GM21737 (cell line): ENCODE results near the gene PIK3CB.
"Not testable (repeated sequence)": the region's sequence is repeated elsewhere in the genome, so short reads cannot be mapped to it uniquely, and the experiment has no call there.

Source experiments
- ATAC-seq: cut with Tn5 transposase; IDR thresholded peaks from one replicate; pipeline ENCODE4 v1.9.1; 2021; ENCODE audit warnings: mild to moderate bottlenecking, moderate library complexity; ENCODE audit not compliant: unreplicated experiment

The PIK3CB gene

DNA sequence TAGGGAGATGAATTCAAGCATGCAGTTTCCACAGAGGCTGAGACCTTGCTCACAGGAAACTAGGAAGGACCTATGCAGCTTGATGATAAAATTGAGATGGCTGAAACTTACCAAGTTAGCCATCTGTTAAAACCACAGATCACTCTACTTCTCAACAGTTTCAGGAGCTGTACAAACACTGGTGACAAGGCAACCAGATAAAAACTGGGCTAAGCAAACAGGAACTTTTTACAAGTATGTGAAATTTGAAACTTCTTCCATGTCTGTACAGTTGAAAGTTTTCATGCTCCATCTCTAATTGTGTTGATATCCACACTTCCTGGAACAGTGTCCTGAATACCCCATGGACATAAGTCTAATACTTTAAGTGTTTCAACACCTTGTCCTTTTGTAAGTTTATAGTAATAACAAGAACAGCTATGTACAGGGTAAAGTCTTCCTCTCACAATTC is 147.9 kb downstream of the PIK3CB start:
- ATAC-seq = peak; percentile 98

DNA sequence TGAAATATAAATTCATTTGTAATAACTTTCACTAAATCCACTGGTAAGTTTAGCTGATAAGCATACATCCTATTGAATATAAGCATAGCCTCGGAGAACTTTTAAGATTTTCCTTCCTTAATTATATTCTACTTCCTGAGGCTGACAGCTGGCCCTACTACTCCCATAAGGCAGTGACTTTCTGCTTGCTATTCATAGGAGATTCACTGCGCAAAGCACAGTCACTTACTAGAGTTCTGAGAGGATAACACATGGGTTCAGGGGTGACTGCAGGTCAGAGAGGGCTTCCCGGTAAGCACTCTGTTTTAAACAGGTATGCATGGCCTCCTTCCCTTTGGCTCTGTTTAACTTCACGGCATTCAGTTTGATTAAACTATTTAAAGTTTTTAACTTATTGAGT is 150.3 kb downstream of the PIK3CB start:
- ATAC-seq = no peak

DNA sequence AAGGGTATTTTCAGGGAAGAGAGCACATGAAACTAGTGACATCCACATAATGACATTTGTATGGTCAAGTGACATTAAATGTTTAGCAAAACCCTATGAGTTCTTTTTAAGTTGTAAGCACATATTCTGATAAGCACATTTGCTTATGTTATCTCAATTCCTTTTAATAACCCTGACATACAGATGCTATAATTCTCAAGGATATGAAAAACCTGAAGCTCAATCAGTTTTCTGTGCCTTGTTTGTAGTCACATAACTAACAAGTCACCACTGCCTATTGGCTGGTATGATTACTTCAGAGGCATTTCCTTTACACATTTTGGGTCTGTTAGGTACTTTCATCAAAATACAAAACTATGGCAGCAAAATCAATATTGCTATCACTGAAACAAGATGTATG is 152.1 kb downstream of the PIK3CB start:
- no peak for ATAC-seq

DNA sequence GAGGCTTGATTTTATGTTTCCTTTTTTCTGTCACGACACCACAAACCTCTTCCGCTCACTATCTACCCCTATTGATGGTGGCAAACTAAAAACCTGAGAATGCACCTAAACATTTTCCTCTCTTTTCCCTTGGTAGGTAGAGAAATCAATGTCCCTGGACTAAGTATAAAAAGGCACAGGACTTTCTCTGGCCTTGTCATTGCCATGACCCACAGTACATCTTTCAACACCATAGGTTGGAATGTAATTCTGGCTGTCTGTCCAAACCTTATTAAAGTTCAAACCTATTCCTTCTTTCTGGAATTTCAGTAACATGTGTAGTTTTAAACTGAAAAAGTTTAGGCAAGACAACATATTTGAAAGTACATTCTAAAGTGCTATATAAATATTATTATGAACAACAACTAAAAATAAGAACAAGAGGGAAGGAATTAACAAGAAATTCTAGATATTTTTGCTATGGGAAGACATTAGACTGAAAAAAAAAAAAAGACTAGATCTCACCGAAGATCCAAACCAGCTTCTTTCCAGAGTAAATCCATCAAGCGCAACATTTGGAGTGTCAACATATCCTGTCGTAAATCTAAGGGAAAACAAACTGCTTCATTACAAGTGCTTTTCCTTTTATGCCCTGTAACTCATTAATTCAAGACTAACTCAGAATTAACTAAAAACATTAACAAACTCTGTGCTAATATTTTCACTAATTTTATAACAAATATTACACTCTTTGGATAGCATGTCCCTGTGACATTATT is 153.1 kb downstream of the PIK3CB start:
- no peak for ATAC-seq

DNA sequence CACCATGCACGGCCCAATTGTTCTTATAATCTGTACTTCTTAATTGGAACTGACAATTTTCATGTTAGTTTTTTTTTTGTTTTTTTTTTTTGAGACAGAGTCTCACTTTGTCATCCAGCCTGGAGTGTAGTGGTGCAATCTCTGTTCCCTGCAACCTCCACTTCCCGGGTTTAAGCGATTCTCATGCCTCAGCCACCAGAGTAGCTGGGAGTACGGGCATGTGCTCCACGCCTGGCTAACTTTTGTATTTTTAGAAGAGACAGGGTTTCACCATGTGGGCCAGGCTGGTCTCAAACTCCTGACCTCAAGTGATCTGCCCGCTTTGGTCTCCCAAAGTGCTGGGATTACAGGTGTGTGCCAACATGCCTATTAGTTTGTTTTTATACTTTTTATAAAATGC is 153.8 kb downstream of the PIK3CB start:
- ATAC-seq = not testable (repeated sequence)

DNA sequence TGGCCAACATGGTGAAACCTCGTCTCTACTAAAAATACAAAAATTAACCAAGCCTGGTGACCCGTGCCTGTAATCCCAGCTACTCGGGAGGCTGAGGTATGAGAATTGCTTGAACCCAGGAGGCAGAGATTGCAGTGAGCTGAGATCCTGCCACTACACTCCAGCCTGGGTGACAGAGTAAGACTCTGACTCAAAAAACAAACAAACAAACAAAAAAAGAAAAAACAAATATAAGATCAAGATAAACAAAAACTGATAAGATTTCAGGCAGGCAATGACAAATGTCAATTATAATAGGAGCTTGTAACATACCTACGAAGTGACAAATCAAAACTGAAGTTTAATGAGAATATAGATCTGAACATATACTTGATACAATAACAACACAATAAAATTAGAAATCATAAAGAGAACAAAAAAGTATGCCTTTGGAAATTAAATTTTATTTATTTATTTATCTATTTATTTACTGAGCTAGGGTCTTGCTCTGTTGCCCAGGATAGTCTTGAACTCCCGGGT is 155.8 kb downstream of the PIK3CB start:
- no peak for ATAC-seq

DNA sequence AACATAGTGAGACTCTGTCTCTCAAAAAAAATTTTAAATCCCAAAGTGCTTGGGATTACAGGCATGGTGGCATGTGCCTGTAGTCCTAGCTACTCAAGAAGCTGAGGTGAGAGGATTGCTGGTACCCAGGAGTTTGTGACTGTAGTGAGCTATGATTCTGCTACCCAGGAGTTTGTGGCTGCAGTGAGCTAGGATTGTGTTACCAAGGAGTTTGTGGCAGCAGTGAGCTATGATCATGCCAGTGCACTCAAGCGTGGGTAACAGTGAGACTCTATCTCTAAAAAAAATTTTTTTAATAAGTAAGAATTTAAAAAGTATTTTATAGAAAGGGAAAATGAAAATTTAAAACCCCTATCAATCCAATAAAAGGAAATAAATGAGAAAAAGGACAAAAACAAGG is 156.6 kb downstream of the PIK3CB start:
- no peak for ATAC-seq

DNA sequence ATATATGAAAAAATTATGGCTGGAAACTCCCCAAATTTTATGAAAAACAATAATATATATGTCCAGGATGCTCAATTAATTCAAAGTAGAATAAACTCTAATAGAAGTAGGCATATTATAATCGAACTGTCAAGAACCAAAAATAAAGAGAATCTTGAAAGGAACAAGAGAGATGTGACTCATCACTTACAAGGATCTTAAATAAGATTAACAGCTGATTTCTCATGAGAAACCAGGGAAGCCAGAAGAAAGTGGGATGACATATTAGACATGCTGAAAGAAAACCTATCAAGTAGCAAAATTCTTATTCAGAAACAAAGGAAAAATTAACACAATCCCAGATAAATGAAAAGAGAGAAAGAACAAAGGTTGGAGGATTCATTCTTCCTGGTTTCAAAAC is 159.3 kb downstream of the PIK3CB start:
- ATAC-seq = no peak

DNA sequence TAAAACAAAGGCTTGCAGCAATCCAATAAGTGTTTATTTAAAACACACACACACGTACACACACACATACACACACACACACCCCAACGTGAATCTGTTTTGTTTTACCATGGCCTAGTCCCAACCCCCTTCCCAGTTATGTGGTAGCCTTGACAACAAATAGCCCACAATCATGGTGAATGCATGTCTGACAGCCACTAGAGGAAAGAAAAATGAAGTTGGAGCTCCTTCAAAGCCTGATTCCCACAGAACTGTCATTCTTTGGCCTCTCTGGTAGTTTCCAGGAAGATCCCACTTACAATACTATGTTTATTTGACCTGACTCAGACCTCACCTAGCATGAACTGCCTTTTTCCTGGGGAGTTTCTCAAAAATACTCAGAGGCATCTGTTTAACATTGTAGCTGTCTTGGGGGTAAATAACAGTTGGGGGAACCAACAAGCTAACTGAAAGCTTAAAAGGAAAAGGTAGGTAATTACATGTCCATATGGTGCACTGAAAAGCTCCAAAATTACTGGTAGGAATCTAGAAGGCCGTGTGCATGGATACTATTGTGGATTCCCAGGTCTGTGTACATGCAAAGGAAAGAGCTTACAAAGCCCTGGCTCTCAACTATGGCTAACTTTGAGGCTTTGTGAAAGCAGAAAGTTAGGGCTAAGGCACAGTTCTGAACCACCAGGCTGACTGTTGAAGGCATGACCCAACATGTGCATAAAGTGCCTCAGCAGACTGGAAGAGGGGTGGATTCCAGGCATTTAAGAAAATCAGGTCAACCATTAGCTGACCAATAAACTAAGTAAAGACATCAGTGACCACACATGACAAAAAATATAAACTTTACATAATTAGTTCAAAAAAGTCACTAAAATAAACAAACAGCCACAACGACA is 160.8 kb downstream of the PIK3CB start:
- no peak for ATAC-seq

DNA sequence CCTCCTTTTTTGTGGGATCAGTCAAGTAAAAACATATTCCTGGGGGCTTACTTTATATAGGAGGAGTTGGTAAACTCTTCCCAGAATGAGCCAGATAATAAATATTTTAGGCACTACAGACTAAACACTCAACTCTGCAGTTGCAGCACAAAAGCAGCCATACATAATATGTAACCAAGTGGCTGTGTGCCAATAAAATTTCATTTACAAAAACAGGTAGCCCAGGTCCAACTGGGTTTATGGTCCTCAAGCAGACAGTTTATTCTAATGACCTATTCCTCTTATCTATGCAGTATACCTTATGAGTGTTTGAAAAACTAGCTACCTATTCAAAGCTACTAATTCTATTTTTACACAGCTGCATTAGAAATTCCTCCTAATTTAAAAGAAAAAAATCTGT is 164.3 kb downstream of the PIK3CB start:
- no peak for ATAC-seq

DNA sequence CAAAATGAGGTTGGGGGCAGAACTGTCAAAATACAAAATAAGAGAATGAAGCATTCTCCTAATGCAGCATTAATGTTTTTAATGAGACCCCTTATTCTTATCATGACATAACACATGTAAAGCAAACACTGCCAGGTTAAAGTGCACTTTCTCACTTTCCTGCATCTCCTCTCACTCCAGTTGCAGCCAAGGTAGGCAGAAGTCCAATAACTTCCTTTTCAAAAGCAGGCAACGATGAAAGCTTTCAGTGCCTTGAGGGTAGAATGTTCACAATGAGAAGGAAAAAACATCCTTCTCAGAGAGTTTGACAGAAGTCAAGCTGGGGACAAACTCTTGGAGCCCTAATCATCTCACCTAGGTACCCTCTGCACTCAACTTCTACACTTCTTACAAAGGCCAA is 166.6 kb downstream of the PIK3CB start:
- no peak for ATAC-seq

DNA sequence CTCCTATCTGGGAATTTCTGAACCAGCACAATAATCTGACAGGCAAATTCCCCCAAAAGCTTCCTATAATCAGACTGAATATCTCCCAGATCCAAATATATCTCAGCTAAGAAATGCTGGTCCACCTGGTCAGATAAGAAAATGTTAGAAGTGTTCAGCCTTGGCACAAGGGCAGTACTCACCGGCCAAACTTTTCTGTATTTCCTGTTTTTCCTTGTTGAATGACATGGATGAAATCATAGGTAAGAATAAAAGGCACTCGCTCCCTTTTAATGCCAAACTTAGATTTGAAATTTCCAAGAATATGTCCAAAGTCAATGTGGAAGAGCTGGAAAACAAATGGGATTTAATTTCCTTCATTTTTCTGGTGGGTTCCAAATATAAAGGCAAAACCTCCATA is 177.2 kb downstream of the PIK3CB start:
- no peak for ATAC-seq

DNA sequence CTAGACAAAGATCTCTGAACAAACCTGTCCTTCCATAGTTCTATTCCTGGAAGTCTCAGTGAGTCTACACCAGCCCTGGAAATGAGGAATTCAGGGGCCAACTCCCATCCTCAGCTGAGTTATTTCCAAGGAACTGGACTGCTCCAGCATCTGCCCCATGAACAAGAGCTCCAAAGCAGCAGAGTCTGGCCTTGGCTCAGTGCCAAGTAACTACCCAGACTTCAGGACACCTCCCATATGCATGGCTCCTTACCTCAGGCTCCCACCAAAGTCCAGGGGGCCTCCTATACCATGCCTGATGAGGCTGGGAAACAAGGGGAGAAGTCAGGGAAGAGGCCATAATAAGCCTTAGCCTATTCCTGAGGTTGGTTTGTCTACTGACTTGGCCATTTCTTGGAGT is 181.2 kb downstream of the PIK3CB start:
- no peak for ATAC-seq

DNA sequence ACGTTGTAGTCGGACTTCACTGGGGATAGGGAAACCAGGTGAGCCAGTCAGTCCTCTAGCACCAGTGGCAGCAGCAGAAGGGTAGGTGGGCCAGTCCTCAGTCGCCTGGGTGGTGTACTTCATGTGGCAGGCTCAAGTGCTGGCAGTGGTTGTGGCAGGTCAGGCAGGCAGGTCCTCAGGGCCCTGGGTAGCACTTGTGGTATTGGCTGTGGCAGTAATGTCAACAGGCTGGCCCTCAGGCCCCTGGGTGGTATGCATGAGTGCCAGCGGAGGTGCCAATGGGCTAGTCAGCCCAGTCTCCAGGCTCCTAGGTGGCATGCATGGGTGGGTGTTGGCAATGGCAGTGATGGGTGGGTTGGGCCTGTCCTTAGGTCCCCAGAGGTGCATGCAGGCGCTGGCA is 185.6 kb downstream of the PIK3CB start:
- ATAC-seq = no peak

DNA sequence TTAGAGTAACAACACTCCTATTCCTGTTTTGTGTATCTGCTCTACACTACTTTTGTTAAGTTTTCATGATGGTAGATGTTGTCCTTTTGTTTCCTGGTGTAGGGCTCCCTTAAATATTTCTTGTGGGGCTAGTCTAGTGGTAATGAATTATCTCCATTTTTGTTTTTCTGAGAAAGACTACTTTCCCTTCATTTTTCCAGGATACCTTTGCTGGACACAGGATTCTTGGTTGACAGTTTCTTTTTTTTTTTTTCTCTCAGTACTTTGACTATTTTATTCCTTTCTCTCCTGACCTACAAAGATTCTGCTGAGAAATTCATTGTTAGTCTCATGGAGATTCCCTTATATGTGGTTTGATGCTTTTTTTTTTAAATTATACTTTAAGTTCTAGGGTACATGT is 188.2 kb downstream of the PIK3CB start:
- ATAC-seq = no peak

DNA sequence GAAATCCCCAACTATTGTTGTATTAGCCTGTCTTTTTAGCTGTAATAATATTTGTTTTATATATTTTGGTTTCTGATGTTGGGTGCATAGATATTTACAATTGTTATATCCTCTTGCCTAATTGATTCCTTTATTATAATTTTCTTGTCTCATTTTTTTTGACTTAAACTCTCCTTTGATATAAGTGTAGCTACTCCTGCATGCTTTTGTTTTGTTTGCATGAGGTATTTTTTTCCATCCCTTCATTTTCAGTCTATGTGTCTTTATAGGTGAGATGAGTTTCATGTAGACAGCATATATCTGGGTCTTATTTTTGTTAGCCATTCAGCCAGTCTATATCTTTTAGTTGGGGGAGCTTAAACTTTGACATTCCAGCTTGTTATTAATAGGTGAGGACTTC is 188.7 kb downstream of the PIK3CB start:
- no peak for ATAC-seq

DNA sequence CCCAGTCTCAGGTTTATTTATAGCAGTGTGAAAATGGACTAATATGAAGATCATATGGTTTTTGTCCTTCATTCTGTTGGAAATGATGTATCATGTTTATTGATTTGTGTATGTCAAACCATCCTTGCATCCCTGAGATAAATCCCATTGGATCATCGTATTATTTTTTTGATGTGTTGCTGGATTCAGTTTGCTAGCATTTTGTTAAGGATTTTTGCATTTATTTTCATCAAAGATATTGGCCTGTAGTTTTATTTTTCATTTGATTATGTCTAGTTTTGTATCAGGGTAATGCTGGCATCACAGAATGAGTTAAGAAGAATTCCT is 191.8 kb downstream of the PIK3CB start:
- no peak for ATAC-seq

DNA sequence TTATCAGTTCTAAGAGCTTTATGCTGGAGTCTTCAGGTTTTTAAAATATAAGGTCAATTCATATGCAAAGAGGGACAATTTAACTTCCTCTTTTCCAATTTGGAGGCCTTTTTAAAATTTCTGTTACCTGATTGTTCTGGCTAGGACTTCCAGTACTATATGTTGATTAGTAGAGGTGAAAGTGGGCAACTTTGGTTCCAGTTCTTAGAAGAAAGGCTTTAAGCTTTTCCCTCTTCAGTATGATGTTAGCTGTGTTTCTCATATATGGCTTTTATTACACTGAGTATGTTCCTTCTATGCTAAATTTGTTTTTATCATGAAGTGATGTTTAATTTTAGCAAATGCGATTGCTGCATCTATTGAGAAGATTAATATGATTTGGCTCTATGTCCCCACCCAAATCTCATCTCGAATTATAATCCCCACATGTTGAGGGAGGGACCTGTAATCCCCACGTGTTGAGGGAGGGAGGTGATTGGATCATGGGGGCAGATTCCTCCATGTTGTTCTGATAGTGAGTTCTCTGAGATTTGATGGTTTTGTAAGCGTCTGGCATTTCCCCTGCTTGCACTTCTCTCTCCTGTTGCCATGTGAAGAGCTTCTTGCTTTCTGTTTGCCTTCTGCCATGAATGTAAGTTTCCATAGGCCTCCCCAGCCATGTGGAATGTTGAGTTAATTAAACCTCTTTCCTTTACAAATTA is 192.4 kb downstream of the PIK3CB start:
- ATAC-seq = no peak

DNA sequence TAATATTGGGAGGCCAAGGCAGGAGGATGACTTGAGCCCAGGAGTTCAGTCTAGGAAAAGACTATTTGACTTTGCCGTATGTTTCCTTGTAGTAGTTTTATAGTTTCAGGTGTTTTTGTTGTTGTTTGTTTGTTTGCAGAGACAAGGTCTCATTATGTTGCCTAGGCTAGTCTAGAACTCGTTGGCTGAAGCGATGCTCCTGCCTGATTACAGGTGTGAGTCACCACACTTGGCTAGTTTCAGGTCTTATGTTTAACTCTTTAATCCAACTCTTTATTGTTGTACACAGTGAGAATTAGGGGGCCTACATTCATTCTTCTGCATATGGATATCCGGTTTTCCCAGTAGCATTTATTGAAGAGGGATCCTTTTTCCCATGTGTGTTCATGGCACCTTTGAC is 194.2 kb downstream of the PIK3CB start:
- no peak for ATAC-seq

DNA sequence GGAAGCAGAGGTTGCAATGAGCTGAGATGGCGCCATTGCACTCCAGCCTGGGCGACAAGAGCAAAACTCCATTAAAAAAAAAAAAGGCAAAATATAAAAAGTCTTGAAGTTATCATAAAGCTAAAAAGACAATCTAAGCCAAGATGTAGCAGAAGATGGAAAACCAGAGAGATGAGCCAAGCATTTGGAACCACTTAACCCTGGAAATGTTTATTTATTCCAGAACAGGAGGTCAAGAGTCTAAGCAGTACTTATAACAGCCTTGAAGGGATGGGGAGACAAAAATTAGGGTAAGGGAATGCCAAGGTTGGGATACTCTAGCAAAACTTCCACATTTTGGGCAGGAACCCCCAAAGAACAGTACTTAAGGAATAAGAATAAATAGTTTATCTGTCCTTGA is 196.1 kb downstream of the PIK3CB start:
- ATAC-seq = no peak

DNA sequence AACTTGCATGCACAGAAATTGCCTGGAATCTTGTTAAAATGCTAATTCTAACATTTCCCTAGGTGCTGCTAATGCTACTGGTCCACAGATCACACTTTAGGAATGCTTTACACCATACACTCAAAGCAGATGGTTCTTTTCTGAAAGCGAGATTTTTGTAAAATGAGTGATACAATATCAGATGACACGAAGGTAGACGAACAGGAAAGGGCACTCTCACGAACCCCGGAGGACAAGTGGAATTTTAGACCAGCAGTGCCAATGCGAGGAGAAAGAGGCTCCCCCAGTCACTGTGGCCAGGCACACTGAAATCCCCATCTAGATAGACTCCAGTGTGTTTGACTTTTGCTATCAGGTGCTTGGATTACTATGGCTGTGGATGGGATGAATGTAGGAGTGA is 205.2 kb downstream of the PIK3CB start:
- ATAC-seq = no peak
